ENCODE data around the gene ADAMTS14.

The ADAMTS14 gene

GRCh38 chr10:70773965-70774809 is 101.9 kb downstream of the ADAMTS14 start:
- no peak for DNase-seq

- no peak for DNase-seq
Observed at GRCh38 chr10:70774810-70775678, 102.7 kb downstream of the ADAMTS14 start.

DNA sequence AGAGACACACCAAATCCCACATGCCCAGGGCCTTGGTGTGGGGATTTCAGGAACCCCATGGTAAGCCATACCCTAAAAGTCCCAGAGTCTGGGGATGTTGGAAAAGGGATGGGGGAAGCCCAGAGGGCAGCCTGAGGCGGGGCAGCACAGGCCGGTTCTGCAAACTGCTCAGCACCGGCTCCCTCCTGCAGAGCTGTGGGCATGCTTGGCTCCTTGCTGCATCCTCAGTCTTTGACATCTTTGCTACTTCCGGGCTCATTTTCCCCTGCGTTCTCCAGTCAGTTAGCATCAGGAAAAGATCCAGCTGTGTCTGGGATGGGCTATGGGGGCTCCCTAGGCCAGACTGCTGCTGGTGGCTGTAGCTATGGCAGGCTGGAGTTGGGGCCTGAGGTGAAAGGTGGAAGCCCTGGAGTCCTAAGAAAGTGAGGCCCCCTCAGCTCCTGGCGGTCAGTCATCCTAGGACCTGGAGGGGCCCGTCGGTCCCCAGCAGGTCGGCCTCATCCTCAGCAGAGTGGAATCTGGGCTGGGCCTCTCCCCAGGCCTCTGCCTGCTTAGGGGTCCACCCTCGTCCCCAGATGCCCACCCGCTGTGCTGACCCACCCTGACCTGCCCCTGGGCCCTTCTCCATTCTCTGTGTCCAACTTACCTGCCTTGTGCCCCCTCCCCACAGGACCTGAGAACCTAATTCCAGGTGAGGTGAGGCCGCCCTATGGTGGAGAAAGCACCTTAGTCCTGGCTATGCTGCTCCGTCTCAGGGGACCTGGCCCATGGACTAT is 103.6 kb downstream of the ADAMTS14 start:
- DNase-seq = no peak

DNA sequence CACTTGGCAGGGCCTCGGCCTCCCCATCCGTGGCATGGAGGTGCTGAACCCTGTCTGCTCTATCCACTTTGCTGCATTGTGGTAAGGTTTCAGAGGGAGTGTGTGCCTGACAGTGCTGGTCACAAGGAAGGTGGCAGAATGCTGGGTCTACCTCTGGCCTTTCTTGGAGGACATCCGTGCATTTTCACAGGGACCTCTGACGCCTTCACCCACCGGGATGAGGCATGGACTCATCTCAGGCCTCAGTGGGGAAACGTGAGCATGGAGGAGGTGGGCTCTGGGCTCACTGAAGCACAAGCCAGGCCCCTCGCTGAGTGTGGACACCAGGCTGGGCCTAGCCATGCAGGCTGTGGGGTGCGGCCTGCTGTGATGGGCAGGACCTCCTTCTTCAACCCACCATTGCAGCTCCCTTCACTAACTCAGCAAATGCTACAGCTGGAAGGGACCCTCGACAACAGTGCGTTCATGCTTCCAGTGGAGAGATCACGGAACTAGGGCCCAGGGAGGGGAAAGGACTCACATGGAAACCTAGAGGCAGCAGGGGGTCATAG is 104.2 kb downstream of the ADAMTS14 start:
- no peak for DNase-seq

GRCh38 chr10:70777063-70777875 is 105.0 kb downstream of the ADAMTS14 start:
- no peak for DNase-seq

GRCh38 chr10:70778267-70778924 is 106.1 kb downstream of the ADAMTS14 start:
- no peak for DNase-seq

- DNase-seq = no peak
Observed at GRCh38 chr10:70779088-70779487, 106.8 kb downstream of the ADAMTS14 start.

DNA sequence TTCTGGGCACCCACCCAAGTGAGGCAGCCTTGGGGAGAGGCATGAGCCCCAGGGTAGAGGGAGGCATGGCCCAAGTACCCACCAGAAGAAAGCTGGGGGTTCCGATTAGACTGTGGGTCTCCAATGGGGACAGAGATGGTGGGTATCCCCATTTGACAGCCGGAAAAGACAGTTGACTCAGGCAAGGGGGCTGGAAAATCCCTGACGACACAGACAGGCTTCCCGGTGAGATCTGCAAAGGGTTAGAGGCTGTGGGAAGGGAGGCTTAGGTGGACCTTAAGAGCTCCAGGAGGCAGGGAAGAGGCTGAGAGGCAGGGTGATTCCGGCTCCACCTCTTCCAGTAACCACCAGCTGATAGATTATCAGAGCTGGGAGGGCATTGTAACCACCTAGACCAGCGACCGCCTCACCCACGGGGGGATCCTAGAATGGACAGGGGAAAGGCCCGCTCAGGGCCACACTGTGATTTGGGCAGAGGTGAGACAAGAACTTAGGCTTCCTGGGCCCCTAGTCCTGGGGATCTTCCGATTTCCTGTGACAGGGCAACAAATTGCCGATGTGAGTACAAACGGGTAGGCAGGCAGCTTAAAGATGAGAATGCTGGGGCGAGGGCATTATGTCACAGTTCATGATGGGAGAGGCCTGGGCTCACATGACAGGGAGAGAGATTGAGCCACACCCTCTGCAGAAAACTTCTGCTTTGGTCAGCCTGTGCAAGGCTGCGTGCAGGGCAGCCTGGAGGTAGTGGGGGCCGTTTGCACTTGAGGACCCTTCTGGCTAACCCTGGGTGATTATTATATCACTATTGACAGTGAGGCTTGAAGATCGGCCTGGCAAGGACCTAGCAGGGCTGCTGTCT is 107.4 kb downstream of the ADAMTS14 start:
- no peak for DNase-seq

- DNase-seq = no peak
Observed at GRCh38 chr10:70780370-70780760, 108.1 kb downstream of the ADAMTS14 start.

GRCh38 chr10:70780772-70781171 is 108.5 kb downstream of the ADAMTS14 start:
- DNase-seq = no peak

DNA sequence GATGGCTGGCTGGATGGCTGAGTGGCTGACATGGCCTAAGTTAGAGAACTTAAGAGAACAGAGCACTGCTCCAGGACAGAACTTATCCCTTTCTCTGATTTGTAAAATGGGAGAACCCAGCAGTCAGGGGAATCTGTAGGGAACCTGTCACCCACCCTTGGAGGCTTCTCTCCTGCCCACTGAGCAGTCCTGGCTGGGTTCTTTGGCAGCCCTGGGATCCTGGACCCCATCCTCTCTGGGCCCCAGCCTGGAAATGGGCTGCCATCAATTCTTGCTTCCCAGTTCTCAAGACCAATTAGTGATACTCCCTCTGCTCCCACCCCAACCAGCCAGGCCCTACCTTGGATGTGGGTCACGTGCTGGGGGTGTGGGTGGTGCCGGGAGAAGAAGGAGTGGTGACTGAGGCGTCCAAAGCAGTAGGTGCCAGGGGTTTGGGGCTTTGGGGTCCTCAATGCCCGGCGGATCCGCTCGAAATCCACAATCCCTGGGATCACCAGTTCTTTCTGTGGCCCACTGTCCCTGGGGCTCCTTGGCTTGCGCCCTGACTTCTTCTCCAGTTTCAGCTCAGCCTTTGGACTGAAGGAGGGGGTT is 109.2 kb downstream of the ADAMTS14 start:
- DNase-seq = no peak

GRCh38 chr10:70782086-70782745 is 109.9 kb downstream of the ADAMTS14 start:
- DNase-seq = no peak

- DNase-seq = no peak
Observed at GRCh38 chr10:70782746-70783680, 110.7 kb downstream of the ADAMTS14 start.

DNA sequence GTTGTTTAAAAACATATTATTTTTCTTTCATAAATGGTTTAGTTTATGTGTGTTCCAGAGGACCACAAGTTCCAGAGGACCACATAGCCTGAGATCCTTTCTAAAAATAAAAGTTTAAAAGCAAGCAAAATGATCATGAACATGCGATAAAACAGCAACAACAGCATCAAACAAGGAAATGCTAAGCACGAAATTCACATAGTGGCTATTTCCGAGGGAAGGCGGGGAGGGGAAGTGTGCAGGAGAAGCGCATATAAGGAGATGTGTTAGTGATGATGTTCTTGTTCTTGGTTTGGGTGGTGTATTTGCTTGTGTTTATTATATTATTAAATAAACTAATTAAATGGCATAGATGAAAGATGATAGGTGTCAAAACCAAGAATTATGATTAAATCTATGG is 111.7 kb downstream of the ADAMTS14 start:
- DNase-seq = no peak

DNA sequence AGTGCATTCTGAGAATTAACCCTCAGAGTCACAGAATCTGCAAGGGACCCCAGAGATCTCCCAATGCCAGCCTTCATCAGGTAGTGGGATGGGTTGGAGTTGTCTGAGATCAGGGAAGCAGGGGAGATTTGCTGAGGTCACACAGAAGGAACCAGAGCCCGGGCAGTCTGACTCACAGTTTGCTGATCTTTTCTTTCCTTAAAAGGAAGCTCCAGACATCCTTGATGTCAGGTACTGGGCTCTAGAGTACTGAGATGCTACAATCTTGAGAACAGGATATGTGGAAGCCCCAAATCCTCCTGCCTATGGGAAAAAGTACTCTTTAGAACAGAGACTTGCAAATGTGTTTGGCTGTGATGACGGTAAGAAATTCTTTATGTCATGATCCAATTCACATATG is 112.2 kb downstream of the ADAMTS14 start:
- DNase-seq = no peak

GRCh38 chr10:70785190-70785589 is 112.9 kb downstream of the ADAMTS14 start, which contains the start of gene TBATA:
Gene TBATA, minus strand, starts transcription at chr10:70785377. Its CDS starts 1,998 bp downstream, at chr10:70783379.
- DNase-seq = no peak

DNA sequence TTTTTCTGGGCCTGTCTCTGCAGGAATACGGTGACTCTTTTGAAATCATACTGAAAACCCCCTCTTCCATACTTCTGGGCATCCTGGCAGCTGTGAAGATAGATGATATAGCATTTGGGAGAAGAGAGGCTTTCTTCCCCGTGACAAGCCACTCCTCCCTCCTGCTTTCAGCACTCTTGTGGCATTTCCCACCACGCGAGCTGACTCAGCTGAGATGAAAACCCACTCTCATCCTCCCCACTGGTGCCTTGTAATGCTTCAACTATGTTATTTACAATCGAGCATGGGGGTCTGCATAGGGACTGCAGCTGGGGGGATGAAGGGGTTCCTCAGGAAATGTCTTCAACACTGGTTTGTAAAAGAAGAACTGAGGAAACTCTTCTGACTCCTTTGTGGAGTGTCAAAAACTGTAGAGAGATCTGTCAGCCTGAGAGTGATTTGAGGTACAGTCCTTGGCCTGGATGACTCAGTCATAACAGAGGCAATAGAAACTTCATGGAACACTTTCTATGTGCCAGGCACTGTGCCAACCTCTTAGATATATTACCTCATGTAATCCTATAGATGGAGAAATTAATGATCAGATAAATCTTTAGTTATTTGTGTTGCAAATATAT is 114.6 kb downstream of the ADAMTS14 start:
- no peak for DNase-seq
